HepG2 (cell line): ENCODE data around the gene KDM5A.

Source experiments
- BRD4 ChIP-seq: sonication (generic); formaldehyde crosslinking; IDR thresholded peaks from 2 replicates; pipeline ENCODE4 v1.4.0; 2020; ENCODE audit warnings: missing genetic modification reagents
- FIP1L1 ChIP-seq: fragments of 200-400 bp; formaldehyde crosslinking; IDR thresholded peaks from 2 replicates; pipeline ENCODE4 v1.6.1; 2018; ENCODE audit warnings: low read depth, mild to moderate bottlenecking, low read length, moderate library complexity, borderline replicate concordance; ENCODE audit not compliant: insufficient read depth
- FOXA1 ChIP-seq, 2 experiments: fragments of 450-650 bp in 1 of 2; sonication (generic) in 1 of 2; formaldehyde crosslinking in 1 of 2; IDR thresholded peaks; 2 replicates each; pipeline versions ENCODE4 v1.4.0 to v1.6.1; 2016 to 2020; ENCODE audit warnings: missing genetic modification reagents in 1 of 2
- FOXK2 ChIP-seq: fragments of 450-650 bp; IDR thresholded peaks from 2 replicates; pipeline ENCODE4 v1.6.1; 2016
- RAD21 ChIP-seq: fragments of 450-650 bp; formaldehyde crosslinking; IDR thresholded peaks from 2 replicates; pipeline ENCODE4 v1.5.0; 2020; ENCODE audit warnings: mild to moderate bottlenecking
- STAG1 ChIP-seq: sonication (generic); formaldehyde crosslinking; IDR thresholded peaks from 2 replicates; pipeline ENCODE4 v1.4.0; 2020; ENCODE audit warnings: missing genetic modification reagents
- ZBTB3 ChIP-seq: sonication (generic); formaldehyde crosslinking; IDR thresholded peaks from 2 replicates; pipeline ENCODE4 v1.4.0; 2020; ENCODE audit warnings: low read depth, mild to moderate bottlenecking, moderate library complexity, missing genetic modification reagents, borderline replicate concordance
- ZNF552 ChIP-seq: sonication (generic); formaldehyde crosslinking; IDR thresholded peaks from 2 replicates; pipeline ENCODE4 v1.9.0; 2022; ENCODE audit warnings: missing genetic modification reagents, mild to moderate bottlenecking, borderline replicate concordance
- TF ChIP-seq, protein P1 (sequence below): sonication (generic); formaldehyde crosslinking; IDR thresholded peaks from 2 replicates; pipeline ENCODE4 v1.4.0; 2020; ENCODE audit warnings: missing genetic modification reagents
- TF ChIP-seq, protein P2 (sequence below): sonication (generic); formaldehyde crosslinking; IDR thresholded peaks from 2 replicates; pipeline ENCODE4 v1.8.0; 2022; ENCODE audit warnings: missing genetic modification reagents, mild to moderate bottlenecking, borderline replicate concordance
- TF ChIP-seq, protein P3 (sequence below): sonication (generic); formaldehyde crosslinking; IDR thresholded peaks from 2 replicates; pipeline ENCODE4 v1.5.0; 2020; ENCODE audit warnings: mild to moderate bottlenecking, missing genetic modification reagents, moderate library complexity
- TF ChIP-seq, protein P4 (sequence below): IDR thresholded peaks from 2 replicates; pipeline ENCODE4 v1.6.1; 2012; ENCODE audit warnings: inconsistent platforms
- TF ChIP-seq, protein P5 (sequence below): sonication (generic); formaldehyde crosslinking; IDR thresholded peaks from 2 replicates; pipeline ENCODE4 v1.5.1; 2020; ENCODE audit warnings: missing genetic modification reagents, mild to moderate bottlenecking, borderline replicate concordance
- TF ChIP-seq, protein P6 (sequence below): sonication (generic); formaldehyde crosslinking; IDR thresholded peaks from 2 replicates; pipeline ENCODE4 v1.4.0; 2020; ENCODE audit warnings: mild to moderate bottlenecking, missing genetic modification reagents

DNA sequence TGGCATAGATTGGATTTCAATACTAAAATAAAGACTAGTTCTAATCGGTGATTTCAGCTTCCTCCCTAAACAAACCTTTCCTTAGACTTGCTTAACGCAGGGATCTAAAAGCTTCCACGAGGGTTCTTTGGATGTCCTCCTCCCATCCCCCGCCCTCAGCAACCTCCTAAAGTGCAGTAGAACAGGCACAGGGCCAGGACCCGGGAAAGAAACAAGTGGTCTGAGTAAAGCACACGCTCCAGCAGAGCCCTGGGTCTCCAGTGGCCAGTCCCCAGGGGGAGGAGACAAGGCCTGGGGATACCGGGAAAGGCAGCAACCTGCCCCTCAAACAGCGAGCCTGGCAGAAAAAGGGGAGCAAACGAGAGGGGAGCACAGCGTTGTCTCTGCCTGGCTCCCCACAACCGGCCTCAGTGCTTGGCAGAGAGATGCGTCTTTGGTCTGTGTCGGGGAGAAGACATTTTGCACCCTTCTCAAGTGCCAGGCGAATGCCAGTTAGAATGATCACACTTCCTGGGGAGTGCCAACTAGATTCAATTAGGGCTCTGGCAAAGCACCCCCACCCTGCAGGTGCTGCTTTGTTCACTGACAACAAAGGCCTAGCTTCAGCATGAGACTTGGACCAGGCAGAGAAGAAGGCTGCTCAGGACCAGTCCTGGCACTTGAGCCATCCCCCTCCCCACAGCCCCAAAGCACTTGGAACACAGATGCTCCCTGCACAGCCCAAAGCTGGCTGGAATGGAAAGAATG lies 158.0 kb downstream of the KDM5A start:
- TF ChIP-seq ZBTB3 (CRISPR knock-in tag) (no peak), FOXA1 (IDR thresholded peaks at IDR 0.05) (no peak), FOXA1 (CRISPR knock-in tag; IDR thresholded peaks at IDR 0.05) (no peak), RAD21 (CRISPR knock-in tag) (no peak), ZNF552 (CRISPR knock-in tag) (no peak), BRD4 (no peak), STAG1 (CRISPR knock-in tag) (no peak), FOXK2 (no peak), FIP1L1 (no peak)
- TF ChIP-seq, protein P1, sequence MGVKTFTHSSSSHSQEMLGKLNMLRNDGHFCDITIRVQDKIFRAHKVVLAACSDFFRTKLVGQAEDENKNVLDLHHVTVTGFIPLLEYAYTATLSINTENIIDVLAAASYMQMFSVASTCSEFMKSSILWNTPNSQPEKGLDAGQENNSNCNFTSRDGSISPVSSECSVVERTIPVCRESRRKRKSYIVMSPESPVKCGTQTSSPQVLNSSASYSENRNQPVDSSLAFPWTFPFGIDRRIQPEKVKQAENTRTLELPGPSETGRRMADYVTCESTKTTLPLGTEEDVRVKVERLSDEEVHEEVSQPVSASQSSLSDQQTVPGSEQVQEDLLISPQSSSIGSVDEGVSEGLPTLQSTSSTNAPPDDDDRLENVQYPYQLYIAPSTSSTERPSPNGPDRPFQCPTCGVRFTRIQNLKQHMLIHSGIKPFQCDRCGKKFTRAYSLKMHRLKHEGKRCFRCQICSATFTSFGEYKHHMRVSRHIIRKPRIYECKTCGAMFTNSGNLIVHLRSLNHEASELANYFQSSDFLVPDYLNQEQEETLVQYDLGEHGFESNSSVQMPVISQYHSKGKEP (CRISPR knock-in tag): no peak
- TF ChIP-seq, protein P2, sequence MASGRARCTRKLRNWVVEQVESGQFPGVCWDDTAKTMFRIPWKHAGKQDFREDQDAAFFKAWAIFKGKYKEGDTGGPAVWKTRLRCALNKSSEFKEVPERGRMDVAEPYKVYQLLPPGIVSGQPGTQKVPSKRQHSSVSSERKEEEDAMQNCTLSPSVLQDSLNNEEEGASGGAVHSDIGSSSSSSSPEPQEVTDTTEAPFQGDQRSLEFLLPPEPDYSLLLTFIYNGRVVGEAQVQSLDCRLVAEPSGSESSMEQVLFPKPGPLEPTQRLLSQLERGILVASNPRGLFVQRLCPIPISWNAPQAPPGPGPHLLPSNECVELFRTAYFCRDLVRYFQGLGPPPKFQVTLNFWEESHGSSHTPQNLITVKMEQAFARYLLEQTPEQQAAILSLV: no peak
- TF ChIP-seq, protein P3, sequence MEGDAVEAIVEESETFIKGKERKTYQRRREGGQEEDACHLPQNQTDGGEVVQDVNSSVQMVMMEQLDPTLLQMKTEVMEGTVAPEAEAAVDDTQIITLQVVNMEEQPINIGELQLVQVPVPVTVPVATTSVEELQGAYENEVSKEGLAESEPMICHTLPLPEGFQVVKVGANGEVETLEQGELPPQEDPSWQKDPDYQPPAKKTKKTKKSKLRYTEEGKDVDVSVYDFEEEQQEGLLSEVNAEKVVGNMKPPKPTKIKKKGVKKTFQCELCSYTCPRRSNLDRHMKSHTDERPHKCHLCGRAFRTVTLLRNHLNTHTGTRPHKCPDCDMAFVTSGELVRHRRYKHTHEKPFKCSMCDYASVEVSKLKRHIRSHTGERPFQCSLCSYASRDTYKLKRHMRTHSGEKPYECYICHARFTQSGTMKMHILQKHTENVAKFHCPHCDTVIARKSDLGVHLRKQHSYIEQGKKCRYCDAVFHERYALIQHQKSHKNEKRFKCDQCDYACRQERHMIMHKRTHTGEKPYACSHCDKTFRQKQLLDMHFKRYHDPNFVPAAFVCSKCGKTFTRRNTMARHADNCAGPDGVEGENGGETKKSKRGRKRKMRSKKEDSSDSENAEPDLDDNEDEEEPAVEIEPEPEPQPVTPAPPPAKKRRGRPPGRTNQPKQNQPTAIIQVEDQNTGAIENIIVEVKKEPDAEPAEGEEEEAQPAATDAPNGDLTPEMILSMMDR (CRISPR knock-in tag): no peak
- TF ChIP-seq, protein P4, sequence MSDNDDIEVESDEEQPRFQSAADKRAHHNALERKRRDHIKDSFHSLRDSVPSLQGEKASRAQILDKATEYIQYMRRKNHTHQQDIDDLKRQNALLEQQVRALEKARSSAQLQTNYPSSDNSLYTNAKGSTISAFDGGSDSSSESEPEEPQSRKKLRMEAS: no peak
- TF ChIP-seq, protein P5, sequence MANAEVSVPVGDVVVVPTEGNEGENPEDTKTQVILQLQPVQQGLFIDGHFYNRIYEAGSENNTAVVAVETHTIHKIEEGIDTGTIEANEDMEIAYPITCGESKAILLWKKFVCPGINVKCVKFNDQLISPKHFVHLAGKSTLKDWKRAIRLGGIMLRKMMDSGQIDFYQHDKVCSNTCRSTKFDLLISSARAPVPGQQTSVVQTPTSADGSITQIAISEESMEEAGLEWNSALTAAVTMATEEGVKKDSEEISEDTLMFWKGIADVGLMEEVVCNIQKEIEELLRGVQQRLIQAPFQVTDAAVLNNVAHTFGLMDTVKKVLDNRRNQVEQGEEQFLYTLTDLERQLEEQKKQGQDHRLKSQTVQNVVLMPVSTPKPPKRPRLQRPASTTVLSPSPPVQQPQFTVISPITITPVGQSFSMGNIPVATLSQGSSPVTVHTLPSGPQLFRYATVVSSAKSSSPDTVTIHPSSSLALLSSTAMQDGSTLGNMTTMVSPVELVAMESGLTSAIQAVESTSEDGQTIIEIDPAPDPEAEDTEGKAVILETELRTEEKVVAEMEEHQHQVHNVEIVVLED: no peak
- TF ChIP-seq, protein P6, sequence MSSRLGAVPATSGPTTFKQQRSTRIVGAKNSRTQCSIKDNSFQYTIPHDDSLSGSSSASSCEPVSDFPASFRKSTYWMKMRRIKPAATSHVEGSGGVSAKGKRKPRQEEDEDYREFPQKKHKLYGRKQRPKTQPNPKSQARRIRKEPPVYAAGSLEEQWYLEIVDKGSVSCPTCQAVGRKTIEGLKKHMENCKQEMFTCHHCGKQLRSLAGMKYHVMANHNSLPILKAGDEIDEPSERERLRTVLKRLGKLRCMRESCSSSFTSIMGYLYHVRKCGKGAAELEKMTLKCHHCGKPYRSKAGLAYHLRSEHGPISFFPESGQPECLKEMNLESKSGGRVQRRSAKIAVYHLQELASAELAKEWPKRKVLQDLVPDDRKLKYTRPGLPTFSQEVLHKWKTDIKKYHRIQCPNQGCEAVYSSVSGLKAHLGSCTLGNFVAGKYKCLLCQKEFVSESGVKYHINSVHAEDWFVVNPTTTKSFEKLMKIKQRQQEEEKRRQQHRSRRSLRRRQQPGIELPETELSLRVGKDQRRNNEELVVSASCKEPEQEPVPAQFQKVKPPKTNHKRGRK (CRISPR knock-in tag): no peak
